Cardiac muscle cell (in vitro differentiated cells and primary cell): ENCODE data around the gene UTY. TPM values are rescaled to one million over a fixed set of nuclear protein-coding genes. Genes with fewer than 3 reads are reported as not detected.

Experiments
- DNase-seq, 2 donors: peaks; one replicate each; pipeline versions ENCODE4 v3.0.0 to v3.0.0-alpha.2; 2010 to 2017; ENCODE audit warnings: low read depth in 1 of 2, low spot score in 1 of 2
- H3K27ac ChIP-seq: fragments of 200-600 bp; sonication (generic); 2 replicates; pipeline ENCODE4 v1.5.1; 2016
- H3K27me3 ChIP-seq: fragments of 200-600 bp; sonication (generic); 2 replicates; pipeline ENCODE4 v1.6.0; 2016; ENCODE audit warnings: control low read depth
- H3K36me3 ChIP-seq: fragments of 200-600 bp; sonication (generic); 2 replicates; pipeline ENCODE4 v1.5.1; 2016; ENCODE audit warnings: control low read depth
- H3K4me1 ChIP-seq: fragments of 200-600 bp; sonication (generic); 2 replicates; pipeline ENCODE4 v1.8.1; 2017; ENCODE audit warnings: low read depth, mild to moderate bottlenecking, mixed run types
- H3K4me3 ChIP-seq: fragments of 200-600 bp; sonication (generic); 2 replicates; pipeline ENCODE4 v1.5.1; 2016; ENCODE audit warnings: mild to moderate bottlenecking
- H3K9me3 ChIP-seq: fragments of 200-600 bp; sonication (generic); 2 replicates; pipeline ENCODE4 v1.5.1; 2017; ENCODE audit warnings: low read depth, mild to moderate bottlenecking, control low read depth
- CTCF ChIP-seq: IDR thresholded peaks from 2 replicates; pipeline ENCODE4 v1.5.1; 2012; ENCODE audit warnings: low read depth, mild to moderate bottlenecking, low read length
- polyA plus RNA-seq: library from polyadenylated mRNA; unstranded; fragments of >200 nt; fragmentation: Nextera tagmentation; extraction: Ambion mirVana; gene quantifications from 2 replicates; pipeline ENCODE4 v1.2.1, GENCODE V29; 2016
- total RNA-seq: library from RNA; depleted of rRNA; stranded (reverse); fragments of >200 nt; gene quantifications from 2 replicates; pipeline ENCODE4 v1.2.3, GENCODE V29; 2016

The UTY gene
- total and polyA plus RNA-seq, 2 experiments from 2014 or later, result not detected

- no peak for TF ChIP-seq CTCF
- no peak overlapping the region for H3K4me3 ChIP-seq
- no peak overlapping the region for H3K27ac ChIP-seq
- H3K9me3 ChIP-seq, result no peaks in the 10 kb centered on the region
- H3K4me1 ChIP-seq, result no peaks in the 10 kb centered on the region
- H3K36me3 ChIP-seq, result no peaks in the 10 kb centered on the region
- no peaks in the 10 kb centered on the region for H3K27me3 ChIP-seq
- no peak for DNase-seq
Observed at GRCh38 chrY:13445566-13445965, 34.3 kb downstream of the UTY start.

GRCh38 chrY:13443146-13443545, 36.7 kb downstream of the UTY start:
- DNase-seq, result peak in 1 of 2 donors; percentile 47
- Histone ChIP-seq H3K4me1 (no peaks in the 10 kb centered on the region), H3K27me3 (no peaks in the 10 kb centered on the region), H3K9me3 (no peaks in the 10 kb centered on the region), H3K36me3 (no peaks in the 10 kb centered on the region), H3K4me3 (no peak overlapping the region), H3K27ac (no peak overlapping the region)
- TF ChIP-seq CTCF, result no peak

GRCh38 chrY:13440811-13441210, 39.0 kb downstream of the UTY start:
- Histone ChIP-seq H3K9me3 (no peaks in the 10 kb centered on the region), H3K36me3 (no peaks in the 10 kb centered on the region), H3K4me1 (no peaks in the 10 kb centered on the region), H3K27ac (no peak overlapping the region), H3K27me3 (no peaks in the 10 kb centered on the region), H3K4me3 (no peak overlapping the region)
- no peak for TF ChIP-seq CTCF
- DNase-seq, result peak in 1 of 2 donors; percentile 54

GRCh38 chrY:13435968-13436937, 43.6 kb downstream of the UTY start:
- peak; percentile 60 for TF ChIP-seq CTCF
- Histone ChIP-seq H3K27me3 (no peaks in the 10 kb centered on the region), H3K36me3 (no peaks in the 10 kb centered on the region), H3K27ac (no peak overlapping the region), H3K9me3 (no peaks in the 10 kb centered on the region), H3K4me1 (no peaks in the 10 kb centered on the region), H3K4me3 (no peak overlapping the region)
- DNase-seq, result peak in 1 of 2 donors; percentile 65

- TF ChIP-seq CTCF, result no peak
- no peak overlapping the region for H3K27ac ChIP-seq
- no peaks in the 10 kb centered on the region for H3K27me3 ChIP-seq
- no peaks in the 10 kb centered on the region for H3K9me3 ChIP-seq
- H3K4me3 ChIP-seq, result no peak overlapping the region
- no peaks in the 10 kb centered on the region for H3K4me1 ChIP-seq
- DNase-seq, result peak in 1 of 2 donors; percentile 57
- no peaks in the 10 kb centered on the region for H3K36me3 ChIP-seq
Observed at GRCh38 chrY:13435206-13435967, 44.4 kb downstream of the UTY start.
